HG02943 (cell line): ENCODE measurements around the gene SPATA13.

Experiments used
- ATAC-seq: cut with Tn5 transposase; IDR thresholded peaks from one replicate; pipeline ENCODE4 v1.9.1; 2021; ENCODE audit warnings: mild to moderate bottlenecking, low read depth, moderate library complexity; ENCODE audit not compliant: unreplicated experiment

Gene SPATA13

GRCh38 chr13:24272452-24273161 is 112.1 kb downstream of the SPATA13 start:
- ATAC-seq, result no peak

- ATAC-seq, result no peak
Observed at GRCh38 chr13:24273926-24274325, 113.4 kb downstream of the SPATA13 start.

GRCh38 chr13:24274452-24275021 is 114.0 kb downstream of the SPATA13 start:
- ATAC-seq, result peak; percentile 61

GRCh38 chr13:24275041-24275440 is 114.5 kb downstream of the SPATA13 start:
- no peak for ATAC-seq

GRCh38 chr13:24276306-24276705 is 115.8 kb downstream of the SPATA13 start:
- ATAC-seq, result no peak

GRCh38 chr13:24276861-24277260 is 116.3 kb downstream of the SPATA13 start:
- no peak for ATAC-seq

GRCh38 chr13:24277761-24278160 is 117.2 kb downstream of the SPATA13 start:
- no peak for ATAC-seq

- ATAC-seq, result no peak
Observed at GRCh38 chr13:24279327-24280110, 119.0 kb downstream of the SPATA13 start.

- no peak for ATAC-seq
Observed at GRCh38 chr13:24280720-24281119, 120.2 kb downstream of the SPATA13 start.

GRCh38 chr13:24281188-24282008 is 120.9 kb downstream of the SPATA13 start:
- ATAC-seq, result no peak

- no peak for ATAC-seq
Observed at GRCh38 chr13:24282256-24282655, 121.7 kb downstream of the SPATA13 start.

- ATAC-seq, result no peak
Observed at GRCh38 chr13:24284889-24285565, 124.5 kb downstream of the SPATA13 start.

- no peak for ATAC-seq
Observed at GRCh38 chr13:24286624-24287023, 126.1 kb downstream of the SPATA13 start.

GRCh38 chr13:24287748-24288287 is 127.3 kb downstream of the SPATA13 start:
- no peak for ATAC-seq

GRCh38 chr13:24288870-24289269 is 128.3 kb downstream of the SPATA13 start:
- ATAC-seq, result no peak

GRCh38 chr13:24290280-24290932 is 129.9 kb downstream of the SPATA13 start:
- no peak for ATAC-seq

- ATAC-seq, result no peak
Observed at GRCh38 chr13:24292481-24292880, 132.0 kb downstream of the SPATA13 start.

GRCh38 chr13:24293746-24294145 is 133.2 kb downstream of the SPATA13 start:
- ATAC-seq, result no peak

- no peak for ATAC-seq
Observed at GRCh38 chr13:24299488-24300114, 139.1 kb downstream of the SPATA13 start.
